HepG2 (cell line): ENCODE results near the gene HEXIM1. TPM values are rescaled to one million over a fixed set of nuclear protein-coding genes. Genes with fewer than 3 reads are reported as not detected.

Experiments used
- ETV5 ChIP-seq: IDR thresholded peaks from 2 replicates; pipeline ENCODE4 v1.6.1; 2018; ENCODE audit warnings: missing biosample characterization, missing genetic modification reagents, inconsistent platforms, borderline replicate concordance
- FOSL1 ChIP-seq: sonication (generic); formaldehyde crosslinking; IDR thresholded peaks from 2 replicates; pipeline ENCODE4 v1.9.0; 2021; ENCODE audit warnings: missing genetic modification reagents, borderline replicate concordance
- HDAC1 ChIP-seq: sonication (generic); formaldehyde crosslinking; IDR thresholded peaks from 2 replicates; pipeline ENCODE4 v1.5.1; 2020; ENCODE audit warnings: mild to moderate bottlenecking, missing genetic modification reagents
- KLF13 ChIP-seq: sonication (generic); formaldehyde crosslinking; IDR thresholded peaks from 2 replicates; pipeline ENCODE4 v1.4.0; 2020; ENCODE audit warnings: mild to moderate bottlenecking, missing genetic modification reagents
- POLR2G ChIP-seq: fragments of 200-400 bp; formaldehyde crosslinking; IDR thresholded peaks from 2 replicates; pipeline ENCODE4 v1.6.1; 2018; ENCODE audit warnings: mild to moderate bottlenecking, low read depth, low read length, moderate library complexity
- SIX1 ChIP-seq: sonication (generic); formaldehyde crosslinking; IDR thresholded peaks from 2 replicates; pipeline ENCODE4 v1.4.0; 2020; ENCODE audit warnings: missing genetic modification reagents, borderline replicate concordance
- SSRP1 ChIP-seq: IDR thresholded peaks from 2 replicates; pipeline ENCODE4 v1.6.1; 2016; ENCODE audit warnings: control low read depth
- ZBTB21 ChIP-seq: sonication (generic); formaldehyde crosslinking; IDR thresholded peaks from 2 replicates; pipeline ENCODE4 v1.4.0; 2020; ENCODE audit warnings: missing genetic modification reagents
- ZNF605 ChIP-seq: sonication (generic); formaldehyde crosslinking; IDR thresholded peaks from 2 replicates; pipeline ENCODE4 v1.8.0; 2022; ENCODE audit warnings: mild to moderate bottlenecking, missing genetic modification reagents
- ZNF644 ChIP-seq: IDR thresholded peaks from 2 replicates; pipeline ENCODE4 v1.6.1; 2016; ENCODE audit warnings: low read depth
- polyA plus RNA-seq, 8 experiments: library from polyadenylated mRNA; depleted of rRNA in 3 of 8; stranded (reverse) in 7 of 8; unstranded in 1 of 8; fragments of >200 nt; fragmentation: Illumina TruSeq in 4 of 8; extraction: Trizol in 4 of 8; gene quantifications; 2 replicates each; pipeline versions ENCODE4 v1.2.1 to v1.2.3, GENCODE V29; 2011 to 2016; ENCODE audit warnings: low read depth in 4 of 8, missing spikeins in 1 of 8, mixed read lengths in 1 of 8; ENCODE audit not compliant: insufficient read depth in 1 of 8
- total RNA-seq, 5 experiments: library from RNA; depleted of rRNA; stranded (reverse); fragments of >200 nt; fragmentation: Illumina TruSeq; extraction: Trizol; gene quantifications; 2 replicates each; pipeline ENCODE4 v1.2.3, GENCODE V29; 2016; ENCODE audit warnings: low read depth in 1 of 5
- TF ChIP-seq, protein P1 (sequence below): sonication (generic); formaldehyde crosslinking; IDR thresholded peaks from 2 replicates; pipeline ENCODE4 v1.5.1; 2020; ENCODE audit warnings: missing genetic modification reagents, mild to moderate bottlenecking, borderline replicate concordance
- TF ChIP-seq, protein P2 (sequence below): sonication (generic); formaldehyde crosslinking; IDR thresholded peaks from 2 replicates; pipeline ENCODE4 v1.4.0; 2020; ENCODE audit warnings: mild to moderate bottlenecking, missing genetic modification reagents
- TF ChIP-seq, protein P3 (sequence below): sonication (generic); formaldehyde crosslinking; IDR thresholded peaks from 2 replicates; pipeline ENCODE4 v1.4.0; 2020; ENCODE audit warnings: missing genetic modification reagents

HEXIM1 gene
- total and polyA plus RNA-seq, 2 of the 13 experiments (the other 11 are each of a cell fraction or from before 2014, with no cell fraction given) = 10.5 to 16.6 TPM

DNA sequence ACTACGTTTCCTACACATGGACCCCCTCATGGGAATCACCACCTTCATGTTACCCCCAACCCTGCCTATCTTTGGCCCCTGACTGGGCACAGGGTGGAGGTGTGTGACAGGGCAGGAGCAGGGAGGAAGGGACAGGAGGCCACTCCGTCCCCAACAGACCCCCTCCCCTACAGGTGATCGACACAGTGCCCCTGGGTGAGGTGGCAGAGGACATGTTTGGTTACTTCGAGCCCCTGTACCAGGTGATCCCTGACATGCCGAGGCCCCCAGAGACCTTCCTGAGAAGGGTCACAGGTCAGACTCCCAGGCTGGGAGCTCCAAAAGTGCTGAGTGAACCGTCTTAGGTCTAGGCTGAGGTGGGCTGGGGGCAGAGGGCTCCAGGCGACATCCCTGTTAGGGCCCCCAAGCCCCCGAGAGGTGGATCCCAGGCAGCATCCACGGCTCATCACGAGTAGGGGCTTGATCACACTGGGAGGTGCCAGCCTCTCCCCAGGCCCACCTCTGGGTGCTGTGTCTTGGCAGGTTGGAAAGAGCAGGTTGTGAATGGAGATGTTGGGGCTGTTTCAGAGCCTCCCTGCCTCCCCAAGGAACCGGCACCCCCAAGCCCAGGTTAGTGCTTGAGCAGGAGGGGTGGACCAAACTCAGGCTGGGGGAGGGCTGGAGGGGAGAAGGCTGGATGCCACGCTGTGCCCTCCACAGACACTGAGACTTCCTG, 11.3 kb upstream of the HEXIM1 start (continued):
- TF ChIP-seq, protein P1, sequence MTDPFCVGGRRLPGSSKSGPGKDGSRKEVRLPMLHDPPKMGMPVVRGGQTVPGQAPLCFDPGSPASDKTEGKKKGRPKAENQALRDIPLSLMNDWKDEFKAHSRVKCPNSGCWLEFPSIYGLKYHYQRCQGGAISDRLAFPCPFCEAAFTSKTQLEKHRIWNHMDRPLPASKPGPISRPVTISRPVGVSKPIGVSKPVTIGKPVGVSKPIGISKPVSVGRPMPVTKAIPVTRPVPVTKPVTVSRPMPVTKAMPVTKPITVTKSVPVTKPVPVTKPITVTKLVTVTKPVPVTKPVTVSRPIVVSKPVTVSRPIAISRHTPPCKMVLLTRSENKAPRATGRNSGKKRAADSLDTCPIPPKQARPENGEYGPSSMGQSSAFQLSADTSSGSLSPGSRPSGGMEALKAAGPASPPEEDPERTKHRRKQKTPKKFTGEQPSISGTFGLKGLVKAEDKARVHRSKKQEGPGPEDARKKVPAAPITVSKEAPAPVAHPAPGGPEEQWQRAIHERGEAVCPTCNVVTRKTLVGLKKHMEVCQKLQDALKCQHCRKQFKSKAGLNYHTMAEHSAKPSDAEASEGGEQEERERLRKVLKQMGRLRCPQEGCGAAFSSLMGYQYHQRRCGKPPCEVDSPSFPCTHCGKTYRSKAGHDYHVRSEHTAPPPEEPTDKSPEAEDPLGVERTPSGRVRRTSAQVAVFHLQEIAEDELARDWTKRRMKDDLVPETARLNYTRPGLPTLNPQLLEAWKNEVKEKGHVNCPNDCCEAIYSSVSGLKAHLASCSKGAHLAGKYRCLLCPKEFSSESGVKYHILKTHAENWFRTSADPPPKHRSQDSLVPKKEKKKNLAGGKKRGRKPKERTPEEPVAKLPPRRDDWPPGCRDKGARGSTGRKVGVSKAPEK (CRISPR knock-in tag) = no peak
- TF ChIP-seq ZNF605 (0 out of 2 replicates have a peak, but pooled peaks have one; percentile 0), SIX1 (CRISPR knock-in tag) (no peak), FOSL1 (no peak), KLF13 (0 out of 2 replicates have a peak, but pooled peaks have one; percentile 3), ZBTB21 (CRISPR knock-in tag) (no peak), ZNF644 (no peak), SSRP1 (CRISPR knock-in tag) (no peak), ETV5 (CRISPR knock-in tag) (no peak), HDAC1 (CRISPR knock-in tag) (no peak), POLR2G (peak; percentile 33; the same call in 1 of the 2 replicates)
- TF ChIP-seq, protein P2, sequence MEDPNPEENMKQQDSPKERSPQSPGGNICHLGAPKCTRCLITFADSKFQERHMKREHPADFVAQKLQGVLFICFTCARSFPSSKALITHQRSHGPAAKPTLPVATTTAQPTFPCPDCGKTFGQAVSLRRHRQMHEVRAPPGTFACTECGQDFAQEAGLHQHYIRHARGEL (CRISPR knock-in tag) = no peak
- TF ChIP-seq, protein P3, sequence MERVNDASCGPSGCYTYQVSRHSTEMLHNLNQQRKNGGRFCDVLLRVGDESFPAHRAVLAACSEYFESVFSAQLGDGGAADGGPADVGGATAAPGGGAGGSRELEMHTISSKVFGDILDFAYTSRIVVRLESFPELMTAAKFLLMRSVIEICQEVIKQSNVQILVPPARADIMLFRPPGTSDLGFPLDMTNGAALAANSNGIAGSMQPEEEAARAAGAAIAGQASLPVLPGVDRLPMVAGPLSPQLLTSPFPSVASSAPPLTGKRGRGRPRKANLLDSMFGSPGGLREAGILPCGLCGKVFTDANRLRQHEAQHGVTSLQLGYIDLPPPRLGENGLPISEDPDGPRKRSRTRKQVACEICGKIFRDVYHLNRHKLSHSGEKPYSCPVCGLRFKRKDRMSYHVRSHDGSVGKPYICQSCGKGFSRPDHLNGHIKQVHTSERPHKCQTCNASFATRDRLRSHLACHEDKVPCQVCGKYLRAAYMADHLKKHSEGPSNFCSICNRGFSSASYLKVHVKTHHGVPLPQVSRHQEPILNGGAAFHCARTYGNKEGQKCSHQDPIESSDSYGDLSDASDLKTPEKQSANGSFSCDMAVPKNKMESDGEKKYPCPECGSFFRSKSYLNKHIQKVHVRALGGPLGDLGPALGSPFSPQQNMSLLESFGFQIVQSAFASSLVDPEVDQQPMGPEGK = 0 out of 2 replicates have a peak, but pooled peaks have one; percentile 7
